ENCODE measurements around the gene REXO2. TPM values are rescaled to one million over a fixed set of nuclear protein-coding genes. Genes with fewer than 3 reads are reported as not detected.

The REXO2 gene
- total RNA-seq, 1 experiment from 2014 or later = 72.5 TPM

GRCh38 chr11:114447444-114447843 is 8.2 kb downstream of the REXO2 start:
- H3K9me3 ChIP-seq (ENCODE audit: control insufficient read depth in 1 of 2, insufficient read depth in 1 of 2, low read depth in 1 of 2, low read length in 2 of 2) = no peaks in the 10 kb centered on the region
- H3K4me3 ChIP-seq (replicated peaks in 1 of 2; ENCODE audit: low read depth in 1 of 2, low read length in 2 of 2) = no peak overlapping the region
- no peak for ATAC-seq
- no peak overlapping the region for H3K4me2 ChIP-seq (ENCODE audit: low read length)
- peaks cover 46% of the 10 kb centered on the region for H3K79me2 ChIP-seq (ENCODE audit: insufficient read depth, low read length)
- ChIA-PET POLR2A (no interaction called here), CTCF (no interaction called here), RAD21 (ENCODE audit: low non-redundant PET in 1 of 2, low total read pairs in 2 of 2, uncharacterized antibody in 2 of 2, unreplicated experiment in 2 of 2) (no interaction called here)
- H3K27ac ChIP-seq (ENCODE audit: low read depth, low read length) = no peak overlapping the region
- H3K9ac ChIP-seq (ENCODE audit: low read length) = no peak overlapping the region
- no peaks in the 10 kb centered on the region for H3K4me1 ChIP-seq (ENCODE audit: control insufficient read depth in 1 of 2, insufficient read depth in 2 of 2, low read length in 2 of 2)
- BruUV-seq (replicated peaks) = no TSS peak
- no peak overlapping the region for H2AFZ ChIP-seq (ENCODE audit: low read depth, low read length, poor library complexity, severe bottlenecking)
- DNase-seq (ENCODE audit: low read depth, low spot score) = no peak
- no peaks in the 10 kb centered on the region for H4K20me1 ChIP-seq (ENCODE audit: insufficient read depth)
- peaks cover 11 to 26% of the 10 kb centered on the region in 2 experiments for H3K36me3 ChIP-seq (ENCODE audit: control insufficient read depth in 1 of 2, insufficient read depth in 2 of 2, low read length in 2 of 2)
- no peaks in the 10 kb centered on the region for H3K9me2 ChIP-seq (ENCODE audit: insufficient read depth)
- TF ChIP-seq EZH2 (IDR thresholded peaks at IDR 0.05) = no peak
- TF ChIP-seq SRF (IDR thresholded peaks at IDR 0.05; ENCODE audit: low read depth) = no peak
- TF ChIP-seq CBX3 (IDR thresholded peaks at IDR 0.05; ENCODE audit: low read depth) = no peak
- no peak for TF ChIP-seq EZH2phosphoT487 (IDR thresholded peaks at IDR 0.05; ENCODE audit: borderline replicate concordance)
- TF ChIP-seq ATF3 (IDR thresholded peaks at IDR 0.05) = no peak
- no peak for TF ChIP-seq ELF1 (IDR thresholded peaks at IDR 0.05; ENCODE audit: borderline replicate concordance, low read depth)
- no peak for TF ChIP-seq TCF7L2 (IDR thresholded peaks at IDR 0.05; ENCODE audit: borderline replicate concordance, extremely low read depth, insufficient read depth, insufficient read length)
- TF ChIP-seq ZNF274 (IDR thresholded peaks at IDR 0.05; ENCODE audit: low read depth, low read length) = no peak
- no peak for TF ChIP-seq CEBPB (IDR thresholded peaks at IDR 0.05; ENCODE audit: low read depth)
- TF ChIP-seq EGR1 (IDR thresholded peaks at IDR 0.05; ENCODE audit: low read depth) = no peak
- intact Hi-C loops (cut with micrococcal nuclease) = no loop called here
- no peaks in the 10 kb centered on the region for H3K27me3 ChIP-seq (ENCODE audit: insufficient read depth, low read length)

- H3K4me1 ChIP-seq (ENCODE audit: control insufficient read depth in 1 of 2, insufficient read depth in 2 of 2, low read length in 2 of 2) = no peaks in the 10 kb centered on the region
- H3K27me3 ChIP-seq (ENCODE audit: insufficient read depth, low read length) = no peaks in the 10 kb centered on the region
- H3K36me3 ChIP-seq (ENCODE audit: control insufficient read depth in 1 of 2, insufficient read depth in 2 of 2, low read length in 2 of 2) = peaks cover 11 to 26% of the 10 kb centered on the region in 2 experiments
- peaks cover 42% of the 10 kb centered on the region for H3K79me2 ChIP-seq (ENCODE audit: insufficient read depth, low read length)
- no peak overlapping the region for H3K27ac ChIP-seq (ENCODE audit: low read depth, low read length)
- H3K9me2 ChIP-seq (ENCODE audit: insufficient read depth) = no peaks in the 10 kb centered on the region
- ATAC-seq = no peak
- no peak overlapping the region for H3K4me3 ChIP-seq (replicated peaks in 1 of 2; ENCODE audit: low read depth in 1 of 2, low read length in 2 of 2)
- DNase-seq (ENCODE audit: low read depth, low spot score) = no peak
- intact Hi-C loops (cut with micrococcal nuclease) = no loop called here
- no peak overlapping the region for H2AFZ ChIP-seq (ENCODE audit: low read depth, low read length, poor library complexity, severe bottlenecking)
- no TSS peak for BruUV-seq (replicated peaks)
- ChIA-PET CTCF (no interaction called here), RAD21 (ENCODE audit: low non-redundant PET in 1 of 2, low total read pairs in 2 of 2, uncharacterized antibody in 2 of 2, unreplicated experiment in 2 of 2) (no interaction called here), POLR2A (interaction anchor here (1.4 kb wide), 1 partner anchor 9 kb away, joined by 4 read pairs; the partner anchor contains the start of gene REXO2)
- no peak overlapping the region for H3K4me2 ChIP-seq (ENCODE audit: low read length)
- no peaks in the 10 kb centered on the region for H4K20me1 ChIP-seq (ENCODE audit: insufficient read depth)
- H3K9ac ChIP-seq (ENCODE audit: low read length) = no peak overlapping the region
- no peaks in the 10 kb centered on the region for H3K9me3 ChIP-seq (ENCODE audit: control insufficient read depth in 1 of 2, insufficient read depth in 1 of 2, low read depth in 1 of 2, low read length in 2 of 2)
- TF ChIP-seq SRF (IDR thresholded peaks at IDR 0.05; ENCODE audit: low read depth) (no peak), SP1 (IDR thresholded peaks at IDR 0.05; ENCODE audit: low read depth) (no peak), FOSL1 (IDR thresholded peaks at IDR 0.05; ENCODE audit: low read depth) (no peak), CEBPB (IDR thresholded peaks at IDR 0.05; ENCODE audit: low read depth) (no peak), EGR1 (IDR thresholded peaks at IDR 0.05; ENCODE audit: low read depth) (no peak), ZBTB33 (IDR thresholded peaks at IDR 0.05; ENCODE audit: extremely low read depth, insufficient replicate concordance, low read length) (no peak), EZH2 (IDR thresholded peaks at IDR 0.05) (no peak), CTCF (IDR thresholded peaks at IDR 0.05 in 2 of 3, conservative IDR thresholded peaks at IDR 0.05 in 1 of 3; ENCODE audit: borderline replicate concordance in 1 of 3, insufficient read depth in 1 of 3, low read depth in 2 of 3, low read length in 2 of 3) (no peak), POLR2AphosphoS5 (IDR thresholded peaks at IDR 0.05; ENCODE audit: low read depth, low read length) (no peak), POLR2A (IDR thresholded peaks at IDR 0.05; ENCODE audit: borderline replicate concordance, extremely low read depth, insufficient read depth, insufficient read length) (no peak), CBX3 (IDR thresholded peaks at IDR 0.05; ENCODE audit: low read depth) (no peak)
These were observed 8.6 kb downstream of the REXO2 start for GRCh38 chr11:114447892-114448291.

Measured in HCT116 (cell line).